B cell (primary cell): ENCODE measurements around the gene TRIM25.

Experiments used
- CTCF ChIP-seq: fragments of 200-600 bp; IDR thresholded peaks from one replicate; pipeline ENCODE4 v1.8.0; 2022; ENCODE audit warnings: antibody characterized with exemption, mild to moderate bottlenecking
- EZH2 ChIP-seq: IDR thresholded peaks from 2 replicates; pipeline ENCODE4 v1.6.1; 2012; ENCODE audit warnings: borderline replicate concordance, low read depth, mild to moderate bottlenecking, moderate library complexity, low read length; ENCODE audit not compliant: insufficient read depth, poor library complexity, severe bottlenecking

- no peak for TF ChIP-seq CTCF
- TF ChIP-seq EZH2 = no peak
These were observed 27.5 kb downstream of the TRIM25 start for GRCh38 chr17:56886288-56886731.
